Vagina (tissue), 2 donors: ENCODE measurements around the gene CCDC194.

ENCODE experiments used
- POLR2A ChIP-seq, 2 donors: fragments of 450-650 bp; IDR thresholded peaks; one replicate each; pipeline ENCODE4 v1.6.1; 2017; ENCODE audit warnings: antibody characterized with exemption in 2 of 2, mild to moderate bottlenecking in 2 of 2, moderate library complexity in 2 of 2
- POLR2AphosphoS5 ChIP-seq, 2 donors: sonication (generic); formaldehyde crosslinking; IDR thresholded peaks; one replicate each; pipeline ENCODE4 v1.9.0; 2017; ENCODE audit warnings: antibody characterized with exemption in 2 of 2, mild to moderate bottlenecking in 2 of 2, low read depth in 1 of 2; ENCODE audit not compliant: insufficient read depth in 1 of 2
- TF ChIP-seq, protein P1 (sequence below), 3 experiments: fragments of 450-650 bp in 2 of 3; fragments of 200-600 bp in 1 of 3; sonication (generic) in 1 of 3; IDR thresholded peaks; one replicate each; pipeline ENCODE4 v1.5.1; 2017 to 2019; ENCODE audit warnings: antibody characterized with exemption in 3 of 3, mild to moderate bottlenecking in 2 of 3, moderate library complexity in 2 of 3

DNA sequence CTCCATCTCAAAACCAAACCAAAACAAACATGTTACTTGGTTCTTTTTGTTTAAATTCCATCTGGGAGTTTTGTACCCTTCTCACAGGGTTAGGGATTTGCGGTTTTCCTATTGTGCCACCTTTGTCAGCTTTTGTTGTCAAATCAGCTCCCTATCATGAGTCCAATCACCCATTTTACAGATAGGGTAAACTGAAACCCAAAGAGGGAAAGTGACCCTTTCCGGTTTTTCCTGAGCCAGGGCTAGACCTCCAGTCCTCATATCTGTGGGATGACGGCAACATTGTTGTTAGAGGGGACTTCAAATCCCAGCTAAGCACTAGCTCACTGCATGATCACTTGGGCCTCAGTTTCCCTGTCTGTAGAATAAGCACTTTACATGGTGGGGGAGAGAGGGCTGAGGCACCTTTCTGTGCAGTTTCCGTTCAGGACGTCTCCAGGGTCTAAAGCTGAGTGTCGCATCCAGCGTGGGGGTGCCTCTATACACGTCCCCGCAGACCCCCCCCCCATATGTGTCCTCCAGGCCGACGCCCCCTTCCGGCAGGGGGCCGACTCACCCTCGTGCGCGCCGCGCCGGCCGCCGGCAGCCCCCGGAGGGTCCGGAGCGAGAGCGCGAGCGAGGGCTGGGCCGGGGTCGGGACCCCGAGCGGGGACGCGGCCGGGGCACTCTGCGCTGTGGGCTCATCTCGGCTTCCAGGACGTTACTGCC lies 3.9 kb downstream of the CCDC194 start:
- TF ChIP-seq, protein P1, sequence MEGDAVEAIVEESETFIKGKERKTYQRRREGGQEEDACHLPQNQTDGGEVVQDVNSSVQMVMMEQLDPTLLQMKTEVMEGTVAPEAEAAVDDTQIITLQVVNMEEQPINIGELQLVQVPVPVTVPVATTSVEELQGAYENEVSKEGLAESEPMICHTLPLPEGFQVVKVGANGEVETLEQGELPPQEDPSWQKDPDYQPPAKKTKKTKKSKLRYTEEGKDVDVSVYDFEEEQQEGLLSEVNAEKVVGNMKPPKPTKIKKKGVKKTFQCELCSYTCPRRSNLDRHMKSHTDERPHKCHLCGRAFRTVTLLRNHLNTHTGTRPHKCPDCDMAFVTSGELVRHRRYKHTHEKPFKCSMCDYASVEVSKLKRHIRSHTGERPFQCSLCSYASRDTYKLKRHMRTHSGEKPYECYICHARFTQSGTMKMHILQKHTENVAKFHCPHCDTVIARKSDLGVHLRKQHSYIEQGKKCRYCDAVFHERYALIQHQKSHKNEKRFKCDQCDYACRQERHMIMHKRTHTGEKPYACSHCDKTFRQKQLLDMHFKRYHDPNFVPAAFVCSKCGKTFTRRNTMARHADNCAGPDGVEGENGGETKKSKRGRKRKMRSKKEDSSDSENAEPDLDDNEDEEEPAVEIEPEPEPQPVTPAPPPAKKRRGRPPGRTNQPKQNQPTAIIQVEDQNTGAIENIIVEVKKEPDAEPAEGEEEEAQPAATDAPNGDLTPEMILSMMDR (IDR thresholded peaks at IDR 0.05) = no peak
- TF ChIP-seq POLR2A (IDR thresholded peaks at IDR 0.05) (no peak), POLR2AphosphoS5 (IDR thresholded peaks at IDR 0.05; ENCODE audit: insufficient read depth in 1 of 2, low read depth in 1 of 2) (no peak)
